Measurements from ENCODE around the gene PTGIS. TPM values are rescaled to one million over a fixed set of nuclear protein-coding genes. Genes with fewer than 3 reads are reported as not detected.

Gene PTGIS
- total RNA-seq, 4 donors from 2014 or later, result 4.4 to 41.2 (median 16.2) TPM

DNA sequence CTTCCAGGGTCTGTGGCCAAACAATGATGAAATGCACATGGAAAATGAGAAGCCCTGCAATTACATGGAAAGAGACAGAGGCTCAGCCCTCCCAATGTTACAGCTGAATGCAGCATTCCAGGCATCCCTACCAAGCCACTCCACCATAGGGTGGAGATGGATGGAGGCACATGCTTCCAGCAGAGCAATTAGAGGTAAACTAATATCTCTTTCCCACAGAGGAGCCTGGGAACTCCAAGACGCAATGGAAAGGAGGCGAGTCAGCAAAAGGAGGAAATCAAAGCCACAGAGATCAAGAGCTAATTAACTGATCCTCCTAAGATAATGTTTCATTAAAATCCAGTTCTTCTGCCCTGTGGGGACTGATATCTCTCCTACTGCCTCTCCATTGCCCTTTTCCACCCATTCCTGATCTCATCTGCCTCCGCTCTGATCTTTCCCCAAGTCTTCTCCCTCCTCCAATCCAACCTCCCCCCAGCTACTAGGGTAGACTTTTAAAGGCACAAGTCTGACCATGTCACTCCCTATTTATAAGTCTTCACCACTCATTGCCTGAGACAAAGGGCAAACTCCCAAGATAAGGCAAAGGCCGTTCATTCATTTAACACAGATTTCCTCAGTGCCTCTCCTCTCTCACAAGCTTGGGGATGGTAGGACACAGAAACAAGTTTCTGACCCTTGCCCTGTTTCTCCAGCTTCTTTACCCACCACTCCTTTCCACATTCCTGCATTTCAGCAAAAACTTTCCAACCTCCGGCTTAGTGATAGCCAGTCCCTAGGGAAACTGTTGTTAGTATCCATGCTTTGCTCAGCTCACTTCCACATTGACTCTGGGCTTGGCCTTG, 71.2 kb downstream of the PTGIS start:
- H3K27ac ChIP-seq, result no peak overlapping the region
- H3K4me3 ChIP-seq (replicated peaks in 1 of 3), result no peak overlapping the region
- H3K4me1 ChIP-seq, result no peaks in the 10 kb centered on the region
- H3K36me3 ChIP-seq, result no peaks in the 10 kb centered on the region
- WGBS, 2 donors, result 70 to 72% methylated on average over 5 of the region's 5 CpGs
- intact Hi-C loops (cut with DNase I), result no loop called here
- TF ChIP-seq, protein P1, sequence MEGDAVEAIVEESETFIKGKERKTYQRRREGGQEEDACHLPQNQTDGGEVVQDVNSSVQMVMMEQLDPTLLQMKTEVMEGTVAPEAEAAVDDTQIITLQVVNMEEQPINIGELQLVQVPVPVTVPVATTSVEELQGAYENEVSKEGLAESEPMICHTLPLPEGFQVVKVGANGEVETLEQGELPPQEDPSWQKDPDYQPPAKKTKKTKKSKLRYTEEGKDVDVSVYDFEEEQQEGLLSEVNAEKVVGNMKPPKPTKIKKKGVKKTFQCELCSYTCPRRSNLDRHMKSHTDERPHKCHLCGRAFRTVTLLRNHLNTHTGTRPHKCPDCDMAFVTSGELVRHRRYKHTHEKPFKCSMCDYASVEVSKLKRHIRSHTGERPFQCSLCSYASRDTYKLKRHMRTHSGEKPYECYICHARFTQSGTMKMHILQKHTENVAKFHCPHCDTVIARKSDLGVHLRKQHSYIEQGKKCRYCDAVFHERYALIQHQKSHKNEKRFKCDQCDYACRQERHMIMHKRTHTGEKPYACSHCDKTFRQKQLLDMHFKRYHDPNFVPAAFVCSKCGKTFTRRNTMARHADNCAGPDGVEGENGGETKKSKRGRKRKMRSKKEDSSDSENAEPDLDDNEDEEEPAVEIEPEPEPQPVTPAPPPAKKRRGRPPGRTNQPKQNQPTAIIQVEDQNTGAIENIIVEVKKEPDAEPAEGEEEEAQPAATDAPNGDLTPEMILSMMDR (IDR thresholded peaks at IDR 0.05), result no peak
- TF ChIP-seq POLR2A (IDR thresholded peaks at IDR 0.05), result no peak
- no peaks in the 10 kb centered on the region for H3K27me3 ChIP-seq
- no peak for DNase-seq
- no peaks in the 10 kb centered on the region for H3K9me3 ChIP-seq

DNA sequence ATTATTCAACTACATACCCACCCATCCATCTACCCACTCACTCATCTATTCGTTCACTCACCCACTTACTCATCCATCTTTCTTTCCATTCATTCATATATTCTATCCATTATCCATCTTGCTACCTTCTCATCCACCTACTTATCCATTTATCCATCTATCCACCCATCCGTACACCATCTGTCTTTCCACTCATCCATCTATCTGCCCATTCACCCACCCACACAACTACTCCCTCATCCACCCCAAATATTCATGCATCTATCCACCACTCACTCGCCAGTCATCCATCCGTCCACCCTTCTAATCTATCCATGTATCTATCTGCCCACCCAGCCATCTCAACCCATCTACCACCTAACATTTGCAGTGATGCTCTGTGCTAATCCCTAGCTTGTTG, 71.9 kb downstream of the PTGIS start:
- no peak for DNase-seq
- TF ChIP-seq, protein P1 (IDR thresholded peaks at IDR 0.05), result no peak
- TF ChIP-seq POLR2A (IDR thresholded peaks at IDR 0.05), result no peak
- Histone ChIP-seq H3K27me3 (no peaks in the 10 kb centered on the region), H3K9me3 (no peaks in the 10 kb centered on the region), H3K36me3 (no peaks in the 10 kb centered on the region), H3K27ac (no peak overlapping the region), H3K4me1 (no peaks in the 10 kb centered on the region), H3K4me3 (replicated peaks in 1 of 3) (no peak overlapping the region)
- 86 to 87% methylated on average over 4 of the region's 4 CpGs for WGBS, 2 donors
- intact Hi-C loops (cut with DNase I), result no loop called here

DNA sequence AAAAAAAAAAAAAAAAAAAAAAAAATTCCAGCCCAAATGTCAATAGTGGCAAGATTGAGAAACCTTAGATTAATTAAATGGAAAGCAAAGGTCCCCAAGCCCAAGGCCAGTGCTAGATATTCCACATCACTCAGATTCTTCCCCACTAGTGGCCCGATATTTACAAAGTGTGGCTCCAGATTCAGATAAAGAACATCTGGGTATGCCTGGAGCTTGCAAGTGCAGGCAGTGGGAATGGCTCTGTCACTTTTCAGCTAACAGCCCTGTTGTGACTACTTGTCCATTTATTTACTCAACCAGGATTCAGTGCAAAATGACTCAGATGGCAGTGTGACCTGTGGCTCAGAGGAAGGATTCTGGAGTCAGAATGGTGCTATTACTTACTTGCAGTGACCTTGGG, 77.2 kb downstream of the PTGIS start:
- H3K27ac ChIP-seq, result no peak overlapping the region
- no peak overlapping the region for H3K4me3 ChIP-seq (replicated peaks in 1 of 3)
- intact Hi-C loops (cut with DNase I), result no loop called here
- H3K4me1 ChIP-seq, result no peaks in the 10 kb centered on the region
- H3K36me3 ChIP-seq, result no peaks in the 10 kb centered on the region
- 75 to 82% methylated on average over 1 of the region's 1 CpG for WGBS, 2 donors
- H3K9me3 ChIP-seq, result no peaks in the 10 kb centered on the region
- no peaks in the 10 kb centered on the region for H3K27me3 ChIP-seq
- TF ChIP-seq, protein P1 (IDR thresholded peaks at IDR 0.05), result no peak
- TF ChIP-seq POLR2A (IDR thresholded peaks at IDR 0.05), result no peak
- no peak for DNase-seq

DNA sequence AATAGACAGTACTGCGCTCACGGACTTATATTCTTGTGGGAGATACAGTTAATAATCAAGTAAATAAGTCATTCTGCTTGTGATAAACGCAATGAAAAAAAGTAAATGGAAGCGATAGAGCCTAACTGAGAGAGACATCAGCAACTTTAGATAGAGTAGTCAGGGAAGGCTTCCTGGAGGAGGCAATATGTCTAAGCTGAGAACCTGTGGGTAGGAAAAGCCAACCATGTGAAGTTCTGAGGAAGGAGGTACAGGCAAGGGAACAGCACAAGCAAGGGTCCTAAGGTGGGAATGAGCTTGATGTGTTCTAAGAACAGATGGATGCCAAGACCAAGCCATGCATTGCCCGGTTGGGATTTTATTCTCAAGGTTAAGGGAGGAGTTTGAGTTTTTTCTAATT, 78.2 kb downstream of the PTGIS start:
- Histone ChIP-seq H3K36me3 (no peaks in the 10 kb centered on the region), H3K9me3 (no peaks in the 10 kb centered on the region), H3K27ac (no peak overlapping the region), H3K4me1 (peaks cover 0 to 2% of the 10 kb centered on the region in 2 donors), H3K27me3 (peaks cover 2% of the 10 kb centered on the region), H3K4me3 (replicated peaks in 1 of 3) (no peak overlapping the region)
- no peak for TF ChIP-seq POLR2A (IDR thresholded peaks at IDR 0.05)
- TF ChIP-seq, protein P1 (IDR thresholded peaks at IDR 0.05), result no peak
- no peak for DNase-seq
- intact Hi-C loops (cut with DNase I), result loop anchor here (10.0 kb wide), 1 partner anchor 245 kb away; no protein-coding TSS in a partner anchor
- WGBS, 2 donors, result 91% methylated on average over 5 of the region's 5 CpGs

DNA sequence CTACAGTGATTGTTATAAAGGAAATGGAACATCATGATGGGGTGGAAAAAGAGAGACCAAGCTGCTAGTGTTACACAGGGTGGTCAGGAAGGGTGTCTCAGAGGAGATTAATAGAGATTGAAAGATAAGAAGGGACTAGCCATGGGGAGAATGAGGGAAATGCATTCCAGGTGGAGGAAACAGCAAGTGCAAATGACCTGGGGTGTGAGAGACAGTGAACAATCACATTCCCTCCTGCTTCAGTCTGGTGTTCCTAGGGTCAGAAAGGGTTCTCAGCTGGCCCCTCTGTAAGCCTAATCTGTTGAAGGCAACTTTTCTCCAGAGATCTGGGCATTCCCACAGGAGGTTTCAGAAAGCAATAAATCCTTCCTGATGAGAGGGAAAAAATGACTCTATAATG, 81.9 kb downstream of the PTGIS start:
- H3K9me3 ChIP-seq, result no peaks in the 10 kb centered on the region
- intact Hi-C loops (cut with DNase I), result loop anchor here (10.0 kb wide), 1 partner anchor 241 kb away; no protein-coding TSS in a partner anchor
- no peaks in the 10 kb centered on the region for H3K36me3 ChIP-seq
- H3K4me3 ChIP-seq (replicated peaks in 1 of 3), result no peak overlapping the region
- DNase-seq, result no peak
- H3K4me1 ChIP-seq, result peaks cover 13 to 22% of the 10 kb centered on the region in 2 donors
- no peak overlapping the region for H3K27ac ChIP-seq
- peaks cover 8% of the 10 kb centered on the region for H3K27me3 ChIP-seq
- TF ChIP-seq POLR2A (IDR thresholded peaks at IDR 0.05), result no peak
- TF ChIP-seq, protein P1 (IDR thresholded peaks at IDR 0.05), result no peak

Data from thyroid gland (tissue), 4 donors.